SIG-M5 treated with dmso at 0.1 percent for 504 hours (cell line): ENCODE measurements around the gene DLG5.
A peak's percentile ranks its signal among the peaks of the same experiment; 100 is the strongest.

Experiments
- DNase-seq: peaks from one replicate; lab custom pipeline; 2025; ENCODE audit not compliant: unreplicated experiment; lab: John Stamatoyannopoulos, UW

Gene DLG5

GRCh38 chr10:77926566-77927401 is at the start of gene DLG5:
Gene DLG5, minus strand, starts transcription at chr10:77926755. Its CDS starts 235 bp downstream, at chr10:77926520.
- peak; percentile 46 for DNase-seq

- DNase-seq, result no peak
Measured at GRCh38 chr10:77975086-77975666, 48.6 kb upstream of the DLG5 start.

GRCh38 chr10:77974396-77975074 is 48.0 kb upstream of the DLG5 start:
- peak; percentile 5 for DNase-seq

- no peak for DNase-seq
Measured at GRCh38 chr10:77973276-77973675, 46.7 kb upstream of the DLG5 start.

GRCh38 chr10:77972148-77972547 is 45.6 kb upstream of the DLG5 start:
- DNase-seq, result no peak

- DNase-seq, result no peak
Measured at GRCh38 chr10:77971804-77972144, 45.2 kb upstream of the DLG5 start.

GRCh38 chr10:77970869-77971803 is 44.6 kb upstream of the DLG5 start:
- peak; percentile 38 for DNase-seq

- DNase-seq, result no peak
Measured at GRCh38 chr10:77969114-77969513, 42.6 kb upstream of the DLG5 start.

GRCh38 chr10:77967611-77968022 is 41.1 kb upstream of the DLG5 start:
- DNase-seq, result no peak

- peak; percentile 8 for DNase-seq
Measured at GRCh38 chr10:77965294-77965693, 38.7 kb upstream of the DLG5 start.

GRCh38 chr10:77964811-77965210 is 38.3 kb upstream of the DLG5 start:
- DNase-seq, result no peak

- DNase-seq, result no peak
Measured at GRCh38 chr10:77963901-77964300, 37.3 kb upstream of the DLG5 start.

GRCh38 chr10:77962350-77963146 is 36.0 kb upstream of the DLG5 start:
- no peak for DNase-seq

GRCh38 chr10:77961668-77962067 is 35.1 kb upstream of the DLG5 start:
- no peak for DNase-seq

GRCh38 chr10:77960829-77961329 is 34.3 kb upstream of the DLG5 start:
- DNase-seq, result no peak

GRCh38 chr10:77959887-77960455 is 33.4 kb upstream of the DLG5 start:
- DNase-seq, result no peak

- no peak for DNase-seq
Measured at GRCh38 chr10:77959384-77959783, 32.8 kb upstream of the DLG5 start.

- no peak for DNase-seq
Measured at GRCh38 chr10:77955136-77955535, 28.6 kb upstream of the DLG5 start.

GRCh38 chr10:77949167-77949566 is 22.6 kb upstream of the DLG5 start:
- DNase-seq, result no peak

GRCh38 chr10:77946084-77946483 is 19.5 kb upstream of the DLG5 start:
- DNase-seq, result no peak
